Mesenchymal stem cell (in vitro differentiated cells and primary cell): ENCODE measurements around the gene SLC8A1.

Source experiments
- DNase-seq: peaks from one replicate; pipeline ENCODE4 v3.0.0-alpha.2; 2013
- H2AFZ ChIP-seq: one replicate; pipeline ENCODE4 v1.6.1; 2013; ENCODE audit warnings: low read depth, mild to moderate bottlenecking, control low read depth, inconsistent platforms, low read length, moderate library complexity
- H2AK5ac ChIP-seq: 2 replicates; pipeline ENCODE4 v1.6.1; 2013; ENCODE audit warnings: low read length, moderate library complexity, mild to moderate bottlenecking, inconsistent platforms; ENCODE audit not compliant: severe bottlenecking
- H2BK120ac ChIP-seq: one replicate; pipeline ENCODE4 v1.6.1; 2013; ENCODE audit warnings: low read depth, mild to moderate bottlenecking, inconsistent platforms, low read length, moderate library complexity
- H2BK12ac ChIP-seq, 2 experiments: one replicate each; pipeline ENCODE4 v1.6.1; 2013; ENCODE audit warnings: inconsistent platforms in 2 of 2, low read length in 2 of 2, mild to moderate bottlenecking in 2 of 2, moderate library complexity in 2 of 2, control low read depth in 1 of 2
- H2BK15ac ChIP-seq: one replicate; pipeline ENCODE4 v1.6.1; 2013; ENCODE audit warnings: mild to moderate bottlenecking, low read depth, inconsistent platforms; ENCODE audit not compliant: poor library complexity, severe bottlenecking
- H2BK5ac ChIP-seq: 2 replicates; pipeline ENCODE4 v1.6.1; 2013; ENCODE audit warnings: low read depth, mild to moderate bottlenecking, low read length, control low read depth, inconsistent platforms; ENCODE audit not compliant: poor library complexity, severe bottlenecking
- H3K14ac ChIP-seq, 2 experiments: one replicate each; pipeline ENCODE4 v1.6.1; 2013; ENCODE audit warnings: inconsistent platforms in 2 of 2, low read length in 2 of 2, control low read depth in 1 of 2, mild to moderate bottlenecking in 1 of 2, moderate library complexity in 1 of 2
- H3K18ac ChIP-seq, 2 experiments: one replicate each; pipeline ENCODE4 v1.6.1; 2013; ENCODE audit warnings: inconsistent platforms in 2 of 2, low read length in 2 of 2, control low read depth in 1 of 2, low read depth in 1 of 2, mild to moderate bottlenecking in 1 of 2
- H3K23ac ChIP-seq, 2 experiments: one replicate each; pipeline ENCODE4 v1.6.1; 2013; ENCODE audit warnings: inconsistent platforms in 2 of 2, low read length in 2 of 2, mild to moderate bottlenecking in 2 of 2, moderate library complexity in 2 of 2, control low read depth in 1 of 2
- H3K27ac ChIP-seq: 2 replicates; pipeline ENCODE4 v1.5.1; 2013; ENCODE audit warnings: mild to moderate bottlenecking, moderate library complexity, low read length, control low read depth, inconsistent platforms; ENCODE audit not compliant: poor library complexity, severe bottlenecking
- H3K27me3 ChIP-seq, 2 experiments: 2 replicates each; pipeline versions ENCODE4 v1.6.1 to v1.7.0; 2013; ENCODE audit warnings: low read length in 2 of 2, mild to moderate bottlenecking in 2 of 2, moderate library complexity in 2 of 2, control low read depth in 1 of 2, inconsistent platforms in 1 of 2; ENCODE audit not compliant: control insufficient read depth in 1 of 2, insufficient read depth in 1 of 2
- H3K36me3 ChIP-seq, 2 experiments: 2 replicates each; pipeline versions ENCODE4 v1.6.1 to v1.7.0; 2013; ENCODE audit warnings: low read length in 2 of 2, control low read depth in 1 of 2, inconsistent platforms in 1 of 2, low read depth in 1 of 2, mild to moderate bottlenecking in 1 of 2; ENCODE audit not compliant: insufficient read depth in 2 of 2, control insufficient read depth in 1 of 2
- H3K4ac ChIP-seq, 2 experiments: one replicate each; pipeline ENCODE4 v1.6.1; 2013; ENCODE audit warnings: inconsistent platforms in 2 of 2, low read length in 2 of 2, mild to moderate bottlenecking in 2 of 2, moderate library complexity in 2 of 2, control low read depth in 1 of 2, low read depth in 1 of 2
- H3K4me1 ChIP-seq: 2 replicates; pipeline ENCODE4 v1.6.1; 2013; ENCODE audit warnings: low read depth, low read length, control low read depth; ENCODE audit not compliant: control insufficient read depth, insufficient read depth
- H3K4me2 ChIP-seq: 2 replicates; pipeline ENCODE4 v1.6.1; 2013; ENCODE audit warnings: low read length, mild to moderate bottlenecking, inconsistent platforms; ENCODE audit not compliant: poor library complexity, severe bottlenecking
- H3K4me3 ChIP-seq, 2 experiments: 2 replicates each; pipeline versions ENCODE4 v1.5.1 to v1.7.0; 2013; ENCODE audit warnings: low read length in 2 of 2, mild to moderate bottlenecking in 2 of 2, control low read depth in 1 of 2, low read depth in 1 of 2; ENCODE audit not compliant: insufficient read depth in 1 of 2
- H3K79me1 ChIP-seq: replicated peaks from 2 replicates; pipeline ENCODE4 v1.6.1; 2013; ENCODE audit warnings: mild to moderate bottlenecking, control low read depth, low read length, inconsistent platforms; ENCODE audit not compliant: poor library complexity, severe bottlenecking
- H3K9ac ChIP-seq: 2 replicates; pipeline ENCODE4 v1.7.0; 2013; ENCODE audit warnings: mild to moderate bottlenecking, low read length, moderate library complexity
- H3K9me3 ChIP-seq: 2 replicates; pipeline ENCODE4 v1.7.0; 2013; ENCODE audit warnings: mild to moderate bottlenecking, low read length; ENCODE audit not compliant: control insufficient read depth
- H4K8ac ChIP-seq: one replicate; pipeline ENCODE4 v1.6.1; 2013; ENCODE audit warnings: inconsistent platforms, mild to moderate bottlenecking, low read length, moderate library complexity
- H4K91ac ChIP-seq: one replicate; pipeline ENCODE4 v1.6.1; 2013; ENCODE audit warnings: mild to moderate bottlenecking, low read length, inconsistent platforms
- WGBS: methylation state at CpG from one replicate; pipeline ENCODE4 v1.1.7; 2013; ENCODE audit warnings: mixed read lengths; 5-methylcytosine and 5-hydroxymethylcytosine counted together

SLC8A1 gene

DNA sequence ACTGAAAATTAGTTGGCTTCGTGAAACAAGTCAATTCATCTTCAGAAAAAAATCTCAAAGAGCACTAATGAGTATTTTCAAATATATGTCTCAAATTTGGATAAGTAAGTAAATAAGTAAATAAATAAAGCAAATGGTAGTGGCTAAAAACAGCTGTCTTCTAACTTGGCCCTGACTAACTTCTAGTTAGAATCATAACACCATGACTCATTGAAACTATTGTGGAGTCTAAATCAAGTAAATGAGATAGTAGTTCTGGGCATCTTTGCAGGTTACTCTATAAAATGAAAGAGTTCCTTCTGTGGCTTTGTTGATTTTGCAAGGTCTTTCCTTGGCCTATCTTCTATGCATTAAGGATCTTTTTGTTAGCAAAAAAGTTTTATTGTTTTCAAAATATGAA lies 110.7 kb downstream of the SLC8A1 start:
- H4K91ac ChIP-seq: no peak overlapping the region
- no peak overlapping the region for H3K18ac ChIP-seq
- H2AK5ac ChIP-seq: no peak overlapping the region
- H3K4ac ChIP-seq: no peak overlapping the region
- no peak overlapping the region for H3K4me2 ChIP-seq
- no peak overlapping the region for H2BK5ac ChIP-seq
- no peak overlapping the region for H3K23ac ChIP-seq
- no peak overlapping the region for H2AFZ ChIP-seq
- H2BK12ac ChIP-seq: no peak overlapping the region
- H3K4me1 ChIP-seq: no peaks in the 10 kb centered on the region
- WGBS: no CpG with 5 or more reads among the region's 1 CpG
- H2BK15ac ChIP-seq: no peak overlapping the region
- H2BK120ac ChIP-seq: no peak overlapping the region
- DNase-seq: no peak
- no peak overlapping the region for H3K14ac ChIP-seq
- no peaks in the 10 kb centered on the region for H3K27me3 ChIP-seq
- H4K8ac ChIP-seq: no peak overlapping the region
- H3K9me3 ChIP-seq: no peaks in the 10 kb centered on the region
- no peak overlapping the region for H3K27ac ChIP-seq
- no peak overlapping the region for H3K4me3 ChIP-seq
- no peaks in the 10 kb centered on the region for H3K36me3 ChIP-seq
- no peaks in the 10 kb centered on the region for H3K79me1 ChIP-seq
- no peak overlapping the region for H3K9ac ChIP-seq

DNA sequence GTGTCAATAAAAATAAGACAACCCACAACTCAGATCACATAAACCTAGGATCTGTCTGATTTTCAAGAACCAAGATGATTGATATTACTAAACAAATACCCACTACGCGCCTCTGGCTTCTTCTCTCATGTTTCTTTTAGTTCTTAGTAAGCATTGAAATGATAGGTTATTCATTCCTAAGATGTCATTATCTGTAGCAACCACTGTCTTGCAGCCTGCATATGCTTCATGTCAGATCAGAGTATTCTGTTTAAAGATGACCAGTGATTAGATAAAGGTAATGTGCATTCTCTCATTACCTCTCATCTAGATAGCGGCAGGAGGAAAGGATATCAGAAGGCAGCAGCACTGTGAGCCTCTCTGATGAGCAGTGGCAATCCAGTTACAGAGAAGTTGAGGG lies 112.9 kb downstream of the SLC8A1 start:
- H2BK120ac ChIP-seq: no peak overlapping the region

DNA sequence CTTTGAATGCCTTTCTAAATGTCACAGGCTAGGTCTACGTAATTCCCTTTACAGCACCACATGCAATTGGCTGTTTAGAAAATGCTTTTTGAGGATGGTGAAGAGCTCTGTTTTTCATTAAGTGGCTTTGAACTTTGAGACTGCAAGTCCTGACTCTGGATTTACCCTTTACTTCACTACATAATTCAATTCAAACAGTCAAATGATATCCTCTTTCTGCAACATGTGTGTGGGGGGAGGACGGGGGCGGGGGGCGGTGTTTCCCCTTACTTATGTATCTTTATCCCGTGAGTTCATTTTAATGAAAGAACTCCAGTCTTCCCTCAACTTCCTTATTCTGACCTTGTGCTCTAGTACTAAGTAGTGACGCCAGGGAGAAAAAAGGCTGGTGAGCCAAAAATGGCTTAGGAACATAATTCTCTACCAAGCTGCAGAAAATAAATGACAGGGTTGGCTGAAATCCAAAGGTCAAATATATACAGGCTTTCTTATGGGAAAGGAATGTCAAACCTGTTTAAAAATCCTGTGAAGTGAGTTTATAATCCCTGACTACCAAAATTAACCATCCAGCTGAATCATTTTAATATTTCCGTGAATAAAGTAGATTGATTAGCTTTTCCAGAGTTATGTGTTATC lies 119.6 kb downstream of the SLC8A1 start:
- Histone ChIP-seq H3K27me3 (no peaks in the 10 kb centered on the region), H3K9me3 (no peaks in the 10 kb centered on the region)
- no CpG with 5 or more reads among the region's 7 CpGs for WGBS

More for the DNA sequence above, 112.9 kb downstream of the SLC8A1 start:
- no peak overlapping the region for H3K9ac ChIP-seq
- no peak for DNase-seq
- 100% methylated on average over 2 of the region's 3 CpGs for WGBS
- no peak overlapping the region for H2BK15ac ChIP-seq
- no peak overlapping the region for H2AFZ ChIP-seq
- H3K4me3 ChIP-seq: no peak overlapping the region
- H3K27ac ChIP-seq: no peak overlapping the region
- no peak overlapping the region for H3K23ac ChIP-seq
- H3K4me2 ChIP-seq: no peak overlapping the region
- H3K4ac ChIP-seq: no peak overlapping the region
- H3K27me3 ChIP-seq: no peaks in the 10 kb centered on the region
- H2BK12ac ChIP-seq: no peak overlapping the region
- H3K36me3 ChIP-seq: no peaks in the 10 kb centered on the region
- H3K4me1 ChIP-seq: no peaks in the 10 kb centered on the region
- H3K9me3 ChIP-seq: no peaks in the 10 kb centered on the region
- no peak overlapping the region for H4K91ac ChIP-seq
- no peak overlapping the region for H2AK5ac ChIP-seq
- H3K18ac ChIP-seq: no peak overlapping the region
- H4K8ac ChIP-seq: no peak overlapping the region
- no peak overlapping the region for H2BK5ac ChIP-seq
- no peak overlapping the region for H3K14ac ChIP-seq
- peaks cover 3% of the 10 kb centered on the region for H3K79me1 ChIP-seq

DNA sequence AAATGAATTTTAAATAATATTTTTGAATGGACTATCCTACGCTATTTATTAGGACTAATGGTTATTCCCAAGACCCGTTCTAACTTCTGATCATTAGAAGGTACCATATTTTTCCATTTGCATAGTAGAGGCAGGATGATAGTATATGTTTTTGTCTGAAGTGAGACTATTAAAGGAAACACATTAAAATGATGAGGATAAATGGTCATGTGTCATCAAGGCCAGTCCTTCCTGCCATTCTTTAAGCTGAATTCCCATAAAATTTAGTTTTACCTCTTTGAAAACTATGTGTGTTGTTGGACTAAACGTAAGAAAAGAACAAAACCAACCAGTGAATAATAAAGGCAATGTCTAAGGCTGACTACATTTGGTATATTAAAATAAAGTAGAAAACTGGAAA lies 121.8 kb downstream of the SLC8A1 start:
- Histone ChIP-seq H3K27me3 (no peaks in the 10 kb centered on the region), H3K14ac (no peak overlapping the region), H2BK120ac (no peak overlapping the region), H3K27ac (no peak overlapping the region), H3K9ac (no peak overlapping the region), H3K4me3 (no peak overlapping the region), H3K4me2 (no peak overlapping the region), H3K9me3 (no peaks in the 10 kb centered on the region), H3K36me3 (no peaks in the 10 kb centered on the region), H2BK5ac (no peak overlapping the region), H4K8ac (no peak overlapping the region), H3K4ac (no peak overlapping the region), H4K91ac (no peak overlapping the region), H3K23ac (no peak overlapping the region), H2AFZ (no peak overlapping the region), H2BK15ac (no peak overlapping the region), H3K4me1 (peaks cover 4% of the 10 kb centered on the region), H2AK5ac (no peak overlapping the region), H3K79me1 (peaks cover 6% of the 10 kb centered on the region), H2BK12ac (no peak overlapping the region), H3K18ac (no peak overlapping the region)
- no CpG with 5 or more reads among the region's 3 CpGs for WGBS
- no peak for DNase-seq

More for the DNA sequence above, 119.6 kb downstream of the SLC8A1 start:
- no peak overlapping the region for H3K23ac ChIP-seq
- H4K8ac ChIP-seq: no peak overlapping the region
- peak overlapping the region in 1 of 2 experiments; percentile 37 for H3K4ac ChIP-seq
- H4K91ac ChIP-seq: no peak overlapping the region
- no peak overlapping the region for H3K4me2 ChIP-seq
- no peak overlapping the region for H2AFZ ChIP-seq
- no peaks in the 10 kb centered on the region for H3K36me3 ChIP-seq
- H2AK5ac ChIP-seq: no peak overlapping the region
- H2BK15ac ChIP-seq: no peak overlapping the region
- H3K4me3 ChIP-seq: no peak overlapping the region
- peaks cover 3% of the 10 kb centered on the region for H3K4me1 ChIP-seq
- no peak overlapping the region for H2BK120ac ChIP-seq
- no peak overlapping the region for H3K9ac ChIP-seq
- DNase-seq: peak; percentile 33
- H3K27ac ChIP-seq: peak overlapping the region; percentile 56
- no peak overlapping the region for H2BK12ac ChIP-seq
- no peak overlapping the region for H3K18ac ChIP-seq
- H3K79me1 ChIP-seq: peaks cover 8% of the 10 kb centered on the region
- no peak overlapping the region for H3K14ac ChIP-seq
- H2BK5ac ChIP-seq: no peak overlapping the region
